Measurements from ENCODE around the gene PRKG2.

DNA sequence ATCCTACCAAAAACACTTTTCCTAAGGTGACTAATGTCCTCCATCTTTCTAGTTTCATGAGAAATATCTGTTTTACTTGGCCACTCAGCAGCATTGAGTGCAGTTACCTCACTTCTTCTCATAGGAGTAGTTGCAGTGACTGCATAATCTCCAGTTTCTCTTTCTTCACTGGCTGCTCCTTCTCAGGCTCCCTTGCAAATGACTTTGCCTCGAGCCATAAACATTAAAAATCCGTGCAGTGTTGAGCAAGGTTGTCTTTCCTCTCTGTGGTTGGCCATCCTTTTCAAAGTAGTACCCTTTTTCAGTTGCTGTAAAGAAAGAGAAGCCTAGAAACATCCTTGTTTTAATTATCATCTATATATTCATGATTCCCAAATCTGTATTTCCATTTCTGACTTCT, 10.2 kb upstream of the PRKG2 start:
- TF ChIP-seq, protein P1, sequence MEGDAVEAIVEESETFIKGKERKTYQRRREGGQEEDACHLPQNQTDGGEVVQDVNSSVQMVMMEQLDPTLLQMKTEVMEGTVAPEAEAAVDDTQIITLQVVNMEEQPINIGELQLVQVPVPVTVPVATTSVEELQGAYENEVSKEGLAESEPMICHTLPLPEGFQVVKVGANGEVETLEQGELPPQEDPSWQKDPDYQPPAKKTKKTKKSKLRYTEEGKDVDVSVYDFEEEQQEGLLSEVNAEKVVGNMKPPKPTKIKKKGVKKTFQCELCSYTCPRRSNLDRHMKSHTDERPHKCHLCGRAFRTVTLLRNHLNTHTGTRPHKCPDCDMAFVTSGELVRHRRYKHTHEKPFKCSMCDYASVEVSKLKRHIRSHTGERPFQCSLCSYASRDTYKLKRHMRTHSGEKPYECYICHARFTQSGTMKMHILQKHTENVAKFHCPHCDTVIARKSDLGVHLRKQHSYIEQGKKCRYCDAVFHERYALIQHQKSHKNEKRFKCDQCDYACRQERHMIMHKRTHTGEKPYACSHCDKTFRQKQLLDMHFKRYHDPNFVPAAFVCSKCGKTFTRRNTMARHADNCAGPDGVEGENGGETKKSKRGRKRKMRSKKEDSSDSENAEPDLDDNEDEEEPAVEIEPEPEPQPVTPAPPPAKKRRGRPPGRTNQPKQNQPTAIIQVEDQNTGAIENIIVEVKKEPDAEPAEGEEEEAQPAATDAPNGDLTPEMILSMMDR (IDR thresholded peaks at IDR 0.05; ENCODE audit: low read depth, low read length, missing input control), result no peak
- TF ChIP-seq, protein P2, sequence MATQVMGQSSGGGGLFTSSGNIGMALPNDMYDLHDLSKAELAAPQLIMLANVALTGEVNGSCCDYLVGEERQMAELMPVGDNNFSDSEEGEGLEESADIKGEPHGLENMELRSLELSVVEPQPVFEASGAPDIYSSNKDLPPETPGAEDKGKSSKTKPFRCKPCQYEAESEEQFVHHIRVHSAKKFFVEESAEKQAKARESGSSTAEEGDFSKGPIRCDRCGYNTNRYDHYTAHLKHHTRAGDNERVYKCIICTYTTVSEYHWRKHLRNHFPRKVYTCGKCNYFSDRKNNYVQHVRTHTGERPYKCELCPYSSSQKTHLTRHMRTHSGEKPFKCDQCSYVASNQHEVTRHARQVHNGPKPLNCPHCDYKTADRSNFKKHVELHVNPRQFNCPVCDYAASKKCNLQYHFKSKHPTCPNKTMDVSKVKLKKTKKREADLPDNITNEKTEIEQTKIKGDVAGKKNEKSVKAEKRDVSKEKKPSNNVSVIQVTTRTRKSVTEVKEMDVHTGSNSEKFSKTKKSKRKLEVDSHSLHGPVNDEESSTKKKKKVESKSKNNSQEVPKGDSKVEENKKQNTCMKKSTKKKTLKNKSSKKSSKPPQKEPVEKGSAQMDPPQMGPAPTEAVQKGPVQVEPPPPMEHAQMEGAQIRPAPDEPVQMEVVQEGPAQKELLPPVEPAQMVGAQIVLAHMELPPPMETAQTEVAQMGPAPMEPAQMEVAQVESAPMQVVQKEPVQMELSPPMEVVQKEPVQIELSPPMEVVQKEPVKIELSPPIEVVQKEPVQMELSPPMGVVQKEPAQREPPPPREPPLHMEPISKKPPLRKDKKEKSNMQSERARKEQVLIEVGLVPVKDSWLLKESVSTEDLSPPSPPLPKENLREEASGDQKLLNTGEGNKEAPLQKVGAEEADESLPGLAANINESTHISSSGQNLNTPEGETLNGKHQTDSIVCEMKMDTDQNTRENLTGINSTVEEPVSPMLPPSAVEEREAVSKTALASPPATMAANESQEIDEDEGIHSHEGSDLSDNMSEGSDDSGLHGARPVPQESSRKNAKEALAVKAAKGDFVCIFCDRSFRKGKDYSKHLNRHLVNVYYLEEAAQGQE (IDR thresholded peaks at IDR 0.05), result no peak
- TF ChIP-seq, protein P3, sequence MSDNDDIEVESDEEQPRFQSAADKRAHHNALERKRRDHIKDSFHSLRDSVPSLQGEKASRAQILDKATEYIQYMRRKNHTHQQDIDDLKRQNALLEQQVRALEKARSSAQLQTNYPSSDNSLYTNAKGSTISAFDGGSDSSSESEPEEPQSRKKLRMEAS (IDR thresholded peaks at IDR 0.05), result no peak
- no peak for TF ChIP-seq FOXA2 (IDR thresholded peaks at IDR 0.05)
- TF ChIP-seq, protein P4, sequence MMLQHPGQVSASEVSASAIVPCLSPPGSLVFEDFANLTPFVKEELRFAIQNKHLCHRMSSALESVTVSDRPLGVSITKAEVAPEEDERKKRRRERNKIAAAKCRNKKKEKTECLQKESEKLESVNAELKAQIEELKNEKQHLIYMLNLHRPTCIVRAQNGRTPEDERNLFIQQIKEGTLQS (IDR thresholded peaks at IDR 0.05), result no peak
- no peak for TF ChIP-seq RAD21 (IDR thresholded peaks at IDR 0.05)
- no peak for TF ChIP-seq TAF1 (conservative IDR thresholded peaks at IDR 0.05)
- TF ChIP-seq YY1 (IDR thresholded peaks at IDR 0.05), result no peak
- TF ChIP-seq RXRA (IDR thresholded peaks at IDR 0.05), result no peak
- no peak for TF ChIP-seq GABPA (IDR thresholded peaks at IDR 0.05 in 1 of 2, conservative IDR thresholded peaks at IDR 0.05 in 1 of 2)
- TF ChIP-seq SP1 (IDR thresholded peaks at IDR 0.05), result no peak
- no peak for TF ChIP-seq JUND (IDR thresholded peaks at IDR 0.05)
- no peak for TF ChIP-seq NR2F2 (IDR thresholded peaks at IDR 0.05)
- no peak for TF ChIP-seq HNF4G (IDR thresholded peaks at IDR 0.05)
